Effector memory CD4-positive, alpha-beta T cell (primary cell): ENCODE data around the gene IL7R.

Source experiments
- DNase-seq, 3 donors: peaks; one replicate each; pipeline ENCODE4 v3.0.0-alpha.2; 2020
- H3K27ac ChIP-seq: 2 replicates; pipeline ENCODE4 v1.7.0; 2013; ENCODE audit warnings: mild to moderate bottlenecking, low read length, moderate library complexity; ENCODE audit not compliant: insufficient read depth, poor library complexity, severe bottlenecking
- H3K27me3 ChIP-seq: replicated peaks from 2 replicates; pipeline ENCODE4 v1.7.0; 2013; ENCODE audit warnings: mild to moderate bottlenecking, low read length; ENCODE audit not compliant: insufficient read depth, control insufficient read depth, poor library complexity, severe bottlenecking
- H3K36me3 ChIP-seq: 2 replicates; pipeline ENCODE4 v1.7.0; 2013; ENCODE audit warnings: mild to moderate bottlenecking, low read length, moderate library complexity; ENCODE audit not compliant: control insufficient read depth, insufficient read depth
- H3K4me1 ChIP-seq: 2 replicates; pipeline ENCODE4 v1.7.0; 2013; ENCODE audit warnings: low read length, mild to moderate bottlenecking; ENCODE audit not compliant: control insufficient read depth, insufficient read depth, poor library complexity, severe bottlenecking
- H3K4me3 ChIP-seq: 2 replicates; pipeline ENCODE4 v1.7.0; 2013; ENCODE audit warnings: low read length, low read depth, mild to moderate bottlenecking; ENCODE audit not compliant: insufficient read depth, poor library complexity, severe bottlenecking
- H3K9me3 ChIP-seq: 2 replicates; pipeline ENCODE4 v1.7.0; 2013; ENCODE audit warnings: mild to moderate bottlenecking, low read length, moderate library complexity; ENCODE audit not compliant: control insufficient read depth

The IL7R gene

GRCh38 chr5:35900972-35901695 lies 44.4 kb downstream of the IL7R start:
- DNase-seq: no peak
- no peaks in the 10 kb centered on the region for H3K27me3 ChIP-seq
- no peaks in the 10 kb centered on the region for H3K9me3 ChIP-seq
- no peak overlapping the region for H3K4me3 ChIP-seq
- H3K27ac ChIP-seq: no peak overlapping the region
- H3K36me3 ChIP-seq: no peaks in the 10 kb centered on the region
- peaks cover 5% of the 10 kb centered on the region for H3K4me1 ChIP-seq

GRCh38 chr5:35902046-35902672 lies 45.5 kb downstream of the IL7R start:
- DNase-seq: no peak
- no peaks in the 10 kb centered on the region for H3K27me3 ChIP-seq
- H3K27ac ChIP-seq: no peak overlapping the region
- H3K9me3 ChIP-seq: no peaks in the 10 kb centered on the region
- H3K36me3 ChIP-seq: no peaks in the 10 kb centered on the region
- peaks cover 5% of the 10 kb centered on the region for H3K4me1 ChIP-seq
- H3K4me3 ChIP-seq: no peak overlapping the region

GRCh38 chr5:35903631-35904203 lies 47.0 kb downstream of the IL7R start:
- DNase-seq: no peak
- peaks cover 5% of the 10 kb centered on the region for H3K4me1 ChIP-seq
- H3K4me3 ChIP-seq: no peak overlapping the region
- no peaks in the 10 kb centered on the region for H3K36me3 ChIP-seq
- H3K27ac ChIP-seq: no peak overlapping the region
- H3K27me3 ChIP-seq: no peaks in the 10 kb centered on the region
- no peaks in the 10 kb centered on the region for H3K9me3 ChIP-seq

- no peak overlapping the region for H3K4me3 ChIP-seq
- H3K9me3 ChIP-seq: no peaks in the 10 kb centered on the region
- no peak for DNase-seq
- no peaks in the 10 kb centered on the region for H3K27me3 ChIP-seq
- H3K27ac ChIP-seq: no peak overlapping the region
- no peaks in the 10 kb centered on the region for H3K36me3 ChIP-seq
- peaks cover 5% of the 10 kb centered on the region for H3K4me1 ChIP-seq
These were observed 47.9 kb downstream of the IL7R start for GRCh38 chr5:35904443-35905132.

- no peaks in the 10 kb centered on the region for H3K27me3 ChIP-seq
- H3K36me3 ChIP-seq: no peaks in the 10 kb centered on the region
- H3K9me3 ChIP-seq: no peaks in the 10 kb centered on the region
- H3K27ac ChIP-seq: no peak overlapping the region
- no peak for DNase-seq
- no peak overlapping the region for H3K4me3 ChIP-seq
- H3K4me1 ChIP-seq: no peaks in the 10 kb centered on the region
These were observed 51.5 kb downstream of the IL7R start for GRCh38 chr5:35908228-35908627.

- H3K36me3 ChIP-seq: no peaks in the 10 kb centered on the region
- no peak overlapping the region for H3K4me3 ChIP-seq
- H3K27me3 ChIP-seq: no peaks in the 10 kb centered on the region
- no peak overlapping the region for H3K27ac ChIP-seq
- no peak for DNase-seq
- H3K9me3 ChIP-seq: no peaks in the 10 kb centered on the region
- H3K4me1 ChIP-seq: no peaks in the 10 kb centered on the region
These were observed 52.1 kb downstream of the IL7R start for GRCh38 chr5:35908814-35909213.

GRCh38 chr5:35919191-35919590 lies 62.5 kb downstream of the IL7R start:
- no peaks in the 10 kb centered on the region for H3K9me3 ChIP-seq
- H3K4me3 ChIP-seq: no peak overlapping the region
- H3K27ac ChIP-seq: no peak overlapping the region
- no peak for DNase-seq
- no peaks in the 10 kb centered on the region for H3K36me3 ChIP-seq
- no peaks in the 10 kb centered on the region for H3K4me1 ChIP-seq
- H3K27me3 ChIP-seq: no peaks in the 10 kb centered on the region

- DNase-seq: no peak
- Histone ChIP-seq H3K4me3 (no peak overlapping the region), H3K36me3 (no peaks in the 10 kb centered on the region), H3K9me3 (no peaks in the 10 kb centered on the region), H3K27me3 (no peaks in the 10 kb centered on the region), H3K27ac (no peak overlapping the region), H3K4me1 (peaks cover 12% of the 10 kb centered on the region)
These were observed 64.2 kb downstream of the IL7R start for GRCh38 chr5:35920890-35921289.

GRCh38 chr5:35921930-35922329 lies 65.2 kb downstream of the IL7R start:
- Histone ChIP-seq H3K36me3 (no peaks in the 10 kb centered on the region), H3K4me1 (peaks cover 15% of the 10 kb centered on the region), H3K4me3 (no peak overlapping the region), H3K27me3 (no peaks in the 10 kb centered on the region), H3K27ac (no peak overlapping the region), H3K9me3 (no peaks in the 10 kb centered on the region)
- no peak for DNase-seq

GRCh38 chr5:35922468-35922867 lies 65.8 kb downstream of the IL7R start:
- DNase-seq: no peak
- Histone ChIP-seq H3K27ac (no peak overlapping the region), H3K4me1 (peaks cover 15% of the 10 kb centered on the region), H3K27me3 (no peaks in the 10 kb centered on the region), H3K9me3 (no peaks in the 10 kb centered on the region), H3K36me3 (no peaks in the 10 kb centered on the region), H3K4me3 (no peak overlapping the region)
